Thoracic aorta (tissue), 2 donors: Measurements from ENCODE around the gene OR1D5. TPM values are rescaled to one million over a fixed set of nuclear protein-coding genes. Genes with fewer than 3 reads are reported as not detected.
"Not testable (repeated sequence)": the region's sequence is repeated elsewhere in the genome, so short reads cannot be mapped to it uniquely, and the experiment has no call there.

ENCODE experiments used
- ATAC-seq: fragments of 150-250 bp; one replicate; pipeline ENCODE4 v1.8.0; 2017; ENCODE audit warnings: low read depth; ENCODE audit not compliant: insufficient number of reproducible peaks, low FRiP score
- DNase-seq: peaks from one replicate; pipeline ENCODE4 v3.0.0-alpha.2; 2020; ENCODE audit warnings: low spot score
- H3K27ac ChIP-seq, 2 donors: fragments of 200-600 bp; sonication (generic); 1 replicate in 1 of 2; 2 replicates in 1 of 2; pipeline ENCODE4 v1.5.1; 2016; ENCODE audit warnings: mild to moderate bottlenecking in 2 of 2, moderate library complexity in 2 of 2
- H3K27me3 ChIP-seq: fragments of 200-600 bp; sonication (generic); replicated peaks from 2 replicates; pipeline ENCODE4 v1.6.0; 2016; ENCODE audit warnings: mild to moderate bottlenecking; ENCODE audit not compliant: insufficient read depth
- H3K36me3 ChIP-seq: fragments of 200-600 bp; sonication (generic); one replicate; pipeline ENCODE4 v1.5.1; 2016
- H3K4me1 ChIP-seq, 2 donors: fragments of 200-600 bp; sonication (generic); 1 replicate in 1 of 2; 2 replicates in 1 of 2; pipeline versions ENCODE4 v1.5.1 to v1.6.0; 2016; ENCODE audit warnings: low read depth in 2 of 2, mild to moderate bottlenecking in 1 of 2; ENCODE audit not compliant: control insufficient read depth in 1 of 2
- H3K4me3 ChIP-seq: fragments of 200-600 bp; sonication (generic); 2 replicates; pipeline ENCODE4 v1.5.1; 2016; ENCODE audit warnings: mild to moderate bottlenecking
- H3K9me3 ChIP-seq: fragments of 200-600 bp; sonication (generic); 2 replicates; pipeline ENCODE4 v1.5.1; 2016
- total RNA-seq, 2 donors: library from RNA; depleted of rRNA; stranded (reverse); fragments of >200 nt; gene quantifications; one replicate each; pipeline versions ENCODE4 v1.1.0 to v1.2.3, GENCODE V29; 2016
- TF ChIP-seq, protein P1 (sequence below): fragments of 200-600 bp; sonication (generic); IDR thresholded peaks from one replicate; pipeline ENCODE4 v1.5.1; 2019; ENCODE audit warnings: antibody characterized with exemption

OR1D5 gene
- total RNA-seq, 2 donors from 2014 or later, result not detected

DNA sequence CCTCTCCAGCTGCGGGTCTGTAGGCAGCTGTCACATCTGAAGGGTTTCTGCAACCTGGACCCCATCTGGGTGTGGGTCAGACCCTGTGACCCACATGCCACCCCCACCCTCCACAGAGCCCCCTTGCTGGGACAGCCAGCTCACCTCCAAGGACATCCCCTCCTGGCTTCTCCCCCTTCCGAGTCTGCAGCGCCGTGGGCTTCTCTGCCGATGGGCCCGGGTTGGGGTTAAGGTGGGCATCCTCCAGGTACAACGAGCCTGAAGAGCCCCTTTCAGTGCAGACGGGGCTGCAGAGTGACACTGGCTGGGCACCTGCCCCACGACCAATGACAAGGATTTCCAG, 28.9 kb downstream of the OR1D5 start:
- TF ChIP-seq, protein P1, sequence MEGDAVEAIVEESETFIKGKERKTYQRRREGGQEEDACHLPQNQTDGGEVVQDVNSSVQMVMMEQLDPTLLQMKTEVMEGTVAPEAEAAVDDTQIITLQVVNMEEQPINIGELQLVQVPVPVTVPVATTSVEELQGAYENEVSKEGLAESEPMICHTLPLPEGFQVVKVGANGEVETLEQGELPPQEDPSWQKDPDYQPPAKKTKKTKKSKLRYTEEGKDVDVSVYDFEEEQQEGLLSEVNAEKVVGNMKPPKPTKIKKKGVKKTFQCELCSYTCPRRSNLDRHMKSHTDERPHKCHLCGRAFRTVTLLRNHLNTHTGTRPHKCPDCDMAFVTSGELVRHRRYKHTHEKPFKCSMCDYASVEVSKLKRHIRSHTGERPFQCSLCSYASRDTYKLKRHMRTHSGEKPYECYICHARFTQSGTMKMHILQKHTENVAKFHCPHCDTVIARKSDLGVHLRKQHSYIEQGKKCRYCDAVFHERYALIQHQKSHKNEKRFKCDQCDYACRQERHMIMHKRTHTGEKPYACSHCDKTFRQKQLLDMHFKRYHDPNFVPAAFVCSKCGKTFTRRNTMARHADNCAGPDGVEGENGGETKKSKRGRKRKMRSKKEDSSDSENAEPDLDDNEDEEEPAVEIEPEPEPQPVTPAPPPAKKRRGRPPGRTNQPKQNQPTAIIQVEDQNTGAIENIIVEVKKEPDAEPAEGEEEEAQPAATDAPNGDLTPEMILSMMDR, result no peak

DNA sequence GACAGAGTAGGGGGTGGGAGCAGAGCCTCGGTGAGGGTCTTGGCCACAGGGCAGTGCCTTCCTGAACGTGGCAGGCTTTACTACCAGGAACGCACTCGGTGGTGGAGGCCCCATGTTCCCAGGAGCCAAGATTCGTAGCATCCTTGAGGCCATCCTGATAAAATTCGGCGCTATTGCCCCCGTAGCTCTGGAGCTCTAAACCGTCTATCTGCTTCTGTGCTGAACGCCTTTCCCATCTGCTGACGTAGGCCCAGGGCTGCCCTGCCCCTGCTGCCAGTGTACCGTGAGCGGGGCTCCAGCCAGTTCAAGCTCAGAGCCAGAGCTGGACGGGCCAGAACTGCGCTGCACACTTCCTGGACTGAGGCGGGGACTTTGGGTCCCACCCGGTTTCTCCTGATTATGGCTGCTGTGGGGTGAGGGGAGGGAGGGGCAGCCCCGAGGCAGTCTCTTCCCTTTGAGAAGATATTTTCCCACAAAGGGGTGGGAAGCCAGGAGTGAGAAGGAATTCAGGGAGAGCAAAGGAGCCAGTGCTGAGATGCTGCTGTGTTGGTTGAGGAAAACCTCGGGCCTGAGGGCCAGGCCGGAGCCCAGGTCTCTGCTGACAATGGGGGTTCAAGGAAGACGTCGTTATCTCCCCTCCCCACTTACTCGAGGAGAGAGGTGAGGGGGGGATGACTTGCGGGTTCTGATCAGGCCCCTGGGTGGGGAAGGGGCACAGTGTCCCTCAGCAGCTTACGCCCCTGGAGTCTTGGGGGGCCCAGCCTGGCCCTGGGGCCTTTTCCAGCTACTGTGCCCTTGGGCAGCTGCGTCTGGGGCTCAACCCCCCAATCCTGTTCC, 29.4 kb downstream of the OR1D5 start:
- Histone ChIP-seq H3K4me3 (no peak overlapping the region), H3K27me3 (no peaks in the 10 kb centered on the region), H3K27ac (no peak overlapping the region), H3K4me1 (no peaks in the 10 kb centered on the region), H3K36me3 (no peaks in the 10 kb centered on the region), H3K9me3 (no peaks in the 10 kb centered on the region)
- TF ChIP-seq, protein P1, result no peak
- ATAC-seq (no peak), DNase-seq (no peak)

More for the DNA sequence above, 28.9 kb downstream of the OR1D5 start:
- no peaks in the 10 kb centered on the region for H3K27me3 ChIP-seq
- H3K27ac ChIP-seq, result no peak overlapping the region
- H3K36me3 ChIP-seq, result no peaks in the 10 kb centered on the region
- H3K4me3 ChIP-seq, result no peak overlapping the region
- DNase-seq (no peak), ATAC-seq (no peak)
- no peaks in the 10 kb centered on the region for H3K9me3 ChIP-seq
- H3K4me1 ChIP-seq, result no peaks in the 10 kb centered on the region

DNA sequence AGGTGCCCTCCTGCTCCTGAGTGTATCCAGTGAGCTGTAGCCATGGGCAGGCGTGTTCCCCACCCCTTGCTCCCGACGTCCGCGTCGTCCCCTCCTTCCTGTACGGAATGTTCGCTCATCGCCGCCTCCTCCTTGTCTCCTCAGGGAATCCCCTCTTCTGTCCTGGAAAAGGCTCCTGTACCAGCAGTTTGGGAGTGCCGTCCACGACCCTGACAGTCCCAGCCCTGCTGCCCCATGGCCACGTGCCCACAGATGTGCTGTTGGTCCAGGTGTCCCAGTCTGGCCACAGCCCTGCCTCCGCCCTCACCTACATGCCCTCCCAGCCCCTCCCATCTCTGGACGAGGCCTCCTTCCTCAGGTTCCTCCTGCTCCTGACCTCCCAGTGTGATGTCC, 30.2 kb downstream of the OR1D5 start:
- DNase-seq, result no peak
- TF ChIP-seq, protein P1, result no peak
- H3K9me3 ChIP-seq, result no peaks in the 10 kb centered on the region
- no peaks in the 10 kb centered on the region for H3K4me1 ChIP-seq
- H3K27ac ChIP-seq, result no peak overlapping the region
- no peaks in the 10 kb centered on the region for H3K36me3 ChIP-seq
- H3K27me3 ChIP-seq, result no peaks in the 10 kb centered on the region
- no peak for ATAC-seq
- no peak overlapping the region for H3K4me3 ChIP-seq

DNA sequence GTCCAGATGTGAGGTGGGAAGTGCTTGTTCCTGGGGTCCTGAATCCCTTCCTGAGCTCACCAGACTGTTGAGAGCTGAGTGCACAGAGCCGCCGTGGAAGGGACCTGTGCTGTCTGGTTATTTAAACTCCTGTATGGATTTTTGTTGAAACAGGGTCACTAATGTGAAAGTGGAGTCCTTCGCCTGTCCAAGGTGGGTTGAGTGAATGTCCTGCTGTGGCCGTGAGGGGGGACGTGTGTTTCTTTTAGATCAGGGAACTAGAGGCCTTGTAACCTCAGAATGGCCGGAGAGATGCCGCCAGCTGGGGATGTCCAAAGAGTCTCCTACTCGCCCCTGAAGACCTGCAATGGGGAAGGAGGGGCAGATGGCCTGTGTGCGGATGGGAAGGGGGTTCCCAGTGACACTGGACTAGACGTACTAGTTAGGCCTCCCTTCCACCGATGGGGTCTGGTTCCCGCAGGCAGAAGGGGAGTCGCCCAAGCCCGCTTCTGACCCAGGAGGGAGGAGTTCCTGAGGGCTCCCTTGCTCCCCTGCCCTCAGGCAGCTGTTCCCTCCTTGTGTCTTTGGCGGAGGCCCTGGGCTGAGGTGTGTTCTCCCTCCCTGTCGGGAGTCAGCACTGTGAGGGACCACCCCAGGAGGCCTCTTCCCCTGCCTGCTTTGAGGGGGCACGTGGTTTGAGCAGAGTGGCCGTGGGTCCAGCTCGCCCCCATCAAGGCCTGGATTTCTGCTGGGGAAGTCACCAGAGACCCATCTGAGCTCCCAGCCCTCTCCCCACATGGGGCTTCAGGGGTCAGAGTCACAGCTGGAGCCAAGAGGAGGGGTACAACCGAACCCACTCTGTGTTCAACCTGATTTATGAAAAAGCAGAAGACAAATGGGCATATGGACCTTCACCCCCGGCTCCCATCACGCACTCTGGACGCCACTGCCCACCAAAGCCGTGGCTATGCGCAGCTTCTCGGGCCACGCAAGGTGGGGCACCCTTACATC, 30.9 kb downstream of the OR1D5 start:
- TF ChIP-seq, protein P1, result no peak
- Histone ChIP-seq H3K36me3 (no peaks in the 10 kb centered on the region), H3K4me1 (no peaks in the 10 kb centered on the region), H3K9me3 (no peaks in the 10 kb centered on the region), H3K4me3 (no peak overlapping the region), H3K27me3 (no peaks in the 10 kb centered on the region), H3K27ac (no peak overlapping the region)
- no peak for ATAC-seq
- DNase-seq, result no peak

DNA sequence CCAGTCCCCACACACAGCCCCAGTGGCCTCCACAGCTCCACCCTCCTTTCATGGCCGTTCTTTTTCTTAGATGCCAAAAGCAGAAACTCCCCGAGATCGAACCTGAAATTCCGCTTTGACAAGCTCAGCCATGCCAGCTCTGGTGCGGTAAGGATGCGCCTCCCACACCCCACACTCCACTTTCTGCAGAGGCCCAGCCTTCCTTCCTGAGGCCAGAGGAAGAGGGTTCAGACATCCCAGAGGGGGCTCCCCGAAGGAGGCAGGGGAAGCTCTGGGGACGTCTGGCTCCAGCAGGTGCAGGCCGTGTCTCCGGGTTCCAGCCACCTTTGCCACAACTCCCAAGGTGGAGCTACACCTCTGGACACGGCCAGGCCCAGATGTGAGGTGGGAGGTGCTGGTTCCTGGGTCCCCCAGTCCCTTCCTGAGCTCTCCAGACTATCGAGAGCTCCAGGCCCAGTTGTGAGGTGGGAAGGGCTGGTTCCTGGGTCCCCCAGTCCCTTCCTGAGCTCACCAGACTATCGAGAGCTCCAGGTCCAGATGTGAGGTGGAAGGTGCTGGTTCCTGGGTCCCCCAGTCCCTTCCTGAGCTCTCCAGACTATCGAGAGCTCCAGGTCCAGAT, 32.4 kb downstream of the OR1D5 start:
- not testable (repeated sequence) for ATAC-seq, H3K4me1 ChIP-seq, DNase-seq, H3K36me3 ChIP-seq, H3K9me3 ChIP-seq, H3K4me3 ChIP-seq, H3K27ac ChIP-seq, H3K27me3 ChIP-seq
